ENCODE results near the gene OPRL1.

The OPRL1 gene

GRCh38 chr20:64148581-64148980 is 68.7 kb downstream of the OPRL1 start (continued):
- TF ChIP-seq ZNF76 (tag by site-specific recombination; IDR thresholded peaks at IDR 0.05; ENCODE audit: borderline replicate concordance, low read depth) (no peak), ZNF114 (tag by site-specific recombination; IDR thresholded peaks at IDR 0.05) (no peak), ZNF18 (tag by site-specific recombination; IDR thresholded peaks at IDR 0.05) (no peak), ZNF324 (tag by site-specific recombination; IDR thresholded peaks at IDR 0.05) (no peak), ZNF362 (tag by site-specific recombination; IDR thresholded peaks at IDR 0.05) (no peak), ZNF112 (tag by site-specific recombination; IDR thresholded peaks at IDR 0.05) (no peak), ZNF19 (tag by site-specific recombination; IDR thresholded peaks at IDR 0.05; ENCODE audit: low read depth) (no peak), KLF7 (tag by site-specific recombination; IDR thresholded peaks at IDR 0.05; ENCODE audit: borderline replicate concordance) (no peak), ZNF585B (tag by site-specific recombination; IDR thresholded peaks at IDR 0.05) (no peak), ZFP41 (tag by site-specific recombination; IDR thresholded peaks at IDR 0.05; ENCODE audit: borderline replicate concordance) (no peak), ZNF561 (tag by site-specific recombination; IDR thresholded peaks at IDR 0.05; ENCODE audit: borderline replicate concordance) (no peak)
- TF ChIP-seq, protein P1, sequence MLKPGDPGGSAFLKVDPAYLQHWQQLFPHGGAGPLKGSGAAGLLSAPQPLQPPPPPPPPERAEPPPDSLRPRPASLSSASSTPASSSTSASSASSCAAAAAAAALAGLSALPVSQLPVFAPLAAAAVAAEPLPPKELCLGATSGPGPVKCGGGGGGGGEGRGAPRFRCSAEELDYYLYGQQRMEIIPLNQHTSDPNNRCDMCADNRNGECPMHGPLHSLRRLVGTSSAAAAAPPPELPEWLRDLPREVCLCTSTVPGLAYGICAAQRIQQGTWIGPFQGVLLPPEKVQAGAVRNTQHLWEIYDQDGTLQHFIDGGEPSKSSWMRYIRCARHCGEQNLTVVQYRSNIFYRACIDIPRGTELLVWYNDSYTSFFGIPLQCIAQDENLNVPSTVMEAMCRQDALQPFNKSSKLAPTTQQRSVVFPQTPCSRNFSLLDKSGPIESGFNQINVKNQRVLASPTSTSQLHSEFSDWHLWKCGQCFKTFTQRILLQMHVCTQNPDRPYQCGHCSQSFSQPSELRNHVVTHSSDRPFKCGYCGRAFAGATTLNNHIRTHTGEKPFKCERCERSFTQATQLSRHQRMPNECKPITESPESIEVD (tag by site-specific recombination; IDR thresholded peaks at IDR 0.05): no peak

DNA sequence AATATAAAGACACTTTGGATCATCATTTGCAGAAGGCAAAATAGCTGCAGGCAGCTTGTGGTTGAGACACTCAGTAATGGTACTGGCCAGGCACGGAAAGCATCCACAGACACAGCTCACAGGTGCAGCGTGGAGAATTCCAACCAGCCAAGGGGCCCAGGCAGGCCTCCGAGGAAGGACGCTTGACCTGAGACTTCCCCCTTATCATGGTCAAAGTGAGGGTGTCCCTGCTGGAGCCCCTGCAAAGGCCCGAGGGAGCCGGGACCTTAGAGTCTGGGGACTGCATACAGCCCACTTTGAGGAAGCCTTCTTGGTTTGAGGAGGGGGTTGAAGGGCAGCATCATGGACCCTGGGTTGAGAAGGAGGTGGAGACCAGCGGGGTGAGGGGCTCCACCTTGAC is 69.3 kb downstream of the OPRL1 start:
- CTCF ChIA-PET: no interaction called here
- no peaks in the 10 kb centered on the region for H3K9me3 ChIP-seq (ENCODE audit: control insufficient read depth, insufficient read depth, low read depth, low read length)
- H3K36me3 ChIP-seq (ENCODE audit: control insufficient read depth in 2 of 2, insufficient read depth in 1 of 2, low read length in 2 of 2): no peaks in the 10 kb centered on the region
- no peak overlapping the region for H3K27ac ChIP-seq (ENCODE audit: extremely low read depth, low read depth, low read length)
- POLR2A ChIA-PET: no interaction called here
- H3K4me1 ChIP-seq (ENCODE audit: control insufficient read depth, insufficient read depth, low read length): no peaks in the 10 kb centered on the region
- TF ChIP-seq, protein P2, sequence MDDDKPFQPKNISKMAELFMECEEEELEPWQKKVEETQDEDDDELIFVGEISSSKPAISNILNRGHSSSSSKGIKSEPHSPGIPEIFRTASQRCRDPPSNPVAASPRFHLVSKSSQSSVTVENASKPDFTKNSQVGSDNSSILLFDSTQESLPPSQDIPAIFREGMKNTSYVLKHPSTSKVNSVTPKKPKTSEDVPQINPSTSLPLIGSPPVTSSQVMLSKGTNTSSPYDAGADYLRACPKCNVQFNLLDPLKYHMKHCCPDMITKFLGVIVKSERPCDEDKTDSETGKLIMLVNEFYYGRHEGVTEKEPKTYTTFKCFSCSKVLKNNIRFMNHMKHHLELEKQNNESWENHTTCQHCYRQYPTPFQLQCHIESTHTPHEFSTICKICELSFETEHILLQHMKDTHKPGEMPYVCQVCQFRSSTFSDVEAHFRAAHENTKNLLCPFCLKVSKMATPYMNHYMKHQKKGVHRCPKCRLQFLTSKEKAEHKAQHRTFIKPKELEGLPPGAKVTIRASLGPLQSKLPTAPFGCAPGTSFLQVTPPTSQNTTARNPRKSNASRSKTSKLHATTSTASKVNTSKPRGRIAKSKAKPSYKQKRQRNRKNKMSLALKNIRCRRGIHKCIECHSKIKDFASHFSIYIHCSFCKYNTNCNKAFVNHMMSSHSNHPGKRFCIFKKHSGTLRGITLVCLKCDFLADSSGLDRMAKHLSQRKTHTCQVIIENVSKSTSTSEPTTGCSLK (tag by site-specific recombination; IDR thresholded peaks at IDR 0.05): no peak
- TF ChIP-seq ZNF148 (tag by site-specific recombination; IDR thresholded peaks at IDR 0.05; ENCODE audit: borderline replicate concordance): no peak
- no peak for TF ChIP-seq ZNF202 (tag by site-specific recombination; IDR thresholded peaks at IDR 0.05; ENCODE audit: borderline replicate concordance)
- no peak for TF ChIP-seq ZNF169 (tag by site-specific recombination; IDR thresholded peaks at IDR 0.05)
- TF ChIP-seq ZNF621 (tag by site-specific recombination; IDR thresholded peaks at IDR 0.05): no peak
- no peak for TF ChIP-seq ZNF175 (tag by site-specific recombination; IDR thresholded peaks at IDR 0.05)
- no peak for TF ChIP-seq FEZF1 (tag by site-specific recombination; IDR thresholded peaks at IDR 0.05)
- no peak for TF ChIP-seq ZNF488 (tag by site-specific recombination; IDR thresholded peaks at IDR 0.05)
- H3K4me3 ChIP-seq (ENCODE audit: low read depth, low read length): no peak overlapping the region

Measured in HEK293 (cell line).